ENCODE results near the gene GGT6.
A peak's percentile ranks its signal among the peaks of the same experiment; 100 is the strongest.
"Not testable (repeated sequence)": the region's sequence is repeated elsewhere in the genome, so short reads cannot be mapped to it uniquely, and the experiment has no call there.

GGT6 gene

GRCh38 chr17:4593021-4593421, 32.6 kb upstream of the GGT6 start:
- no peak for TF ChIP-seq CTCF (IDR thresholded peaks at IDR 0.05; ENCODE audit: low read depth, low read length)
- Histone ChIP-seq H3K36me3 (no peaks in the 10 kb centered on the region), H3K4me3 (ENCODE audit: low read depth, low read length) (no peak overlapping the region)

DNA sequence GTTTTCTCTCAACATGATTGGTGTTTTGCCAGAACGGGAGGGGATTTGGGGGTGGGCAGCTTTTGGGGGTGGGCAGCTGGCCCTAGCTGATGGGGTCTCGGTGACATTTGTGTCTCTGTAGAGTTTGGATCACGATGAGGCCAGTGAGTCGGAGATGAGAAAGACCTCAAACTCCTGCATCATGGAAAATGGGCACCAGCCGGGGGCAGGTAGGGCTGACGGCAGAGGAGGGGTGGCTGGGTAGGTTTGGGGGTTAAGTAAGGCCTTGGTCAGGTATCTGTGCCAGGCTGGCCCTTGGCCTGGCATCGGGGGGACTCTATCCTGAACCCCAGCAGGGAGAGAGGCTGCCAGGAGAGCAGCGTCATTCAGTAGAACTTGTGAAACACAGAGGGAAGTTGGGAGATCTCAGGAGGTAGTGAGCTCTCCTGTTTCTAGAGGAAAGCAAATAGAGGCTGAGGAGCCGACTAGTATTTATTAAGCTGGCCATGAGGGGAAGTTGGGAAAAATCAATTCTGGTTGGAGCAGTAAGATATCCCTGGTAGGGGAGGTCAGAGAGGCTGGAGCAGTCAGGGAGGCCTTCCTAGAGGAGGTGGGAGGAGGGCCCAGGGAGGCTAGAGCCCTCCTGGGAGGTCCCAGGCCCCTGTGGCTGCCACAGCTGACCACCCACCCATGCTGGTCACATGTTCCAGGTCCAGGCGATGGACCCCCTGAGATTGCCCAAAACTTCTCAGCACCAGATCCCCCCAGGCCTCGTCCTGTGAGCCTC, 32.0 kb upstream of the GGT6 start:
- Histone ChIP-seq H3K36me3 (no peaks in the 10 kb centered on the region), H3K4me1 (peaks cover 11% of the 10 kb centered on the region), H3K9me3 (peaks cover 2% of the 10 kb centered on the region; the same call in 1 of the 2 replicates), H3K4me3 (ENCODE audit: low read depth, low read length) (no peak overlapping the region), H3K27me3 (peaks cover 19% of the 10 kb centered on the region)
- no peak for TF ChIP-seq CTCF (IDR thresholded peaks at IDR 0.05; ENCODE audit: low read depth, low read length)
- DNase-seq: no peak

More at GRCh38 chr17:4593021-4593421, 32.6 kb upstream of the GGT6 start:
- H3K9me3 ChIP-seq: no peaks in the 10 kb centered on the region
- H3K27me3 ChIP-seq: peaks cover 19% of the 10 kb centered on the region
- H3K4me1 ChIP-seq: peaks cover 9% of the 10 kb centered on the region; the same call in 1 of the 2 replicates
- no peak for DNase-seq

GRCh38 chr17:4591529-4591928, 31.2 kb upstream of the GGT6 start:
- Histone ChIP-seq H3K4me1 (peaks cover 13% of the 10 kb centered on the region), H3K27me3 (peaks cover 19% of the 10 kb centered on the region), H3K36me3 (no peaks in the 10 kb centered on the region), H3K4me3 (ENCODE audit: low read depth, low read length) (no peak overlapping the region), H3K9me3 (peaks cover 4% of the 10 kb centered on the region; the same call in 1 of the 2 replicates)
- peak; percentile 36 for DNase-seq
- TF ChIP-seq CTCF (IDR thresholded peaks at IDR 0.05; ENCODE audit: low read depth, low read length): no peak

DNA sequence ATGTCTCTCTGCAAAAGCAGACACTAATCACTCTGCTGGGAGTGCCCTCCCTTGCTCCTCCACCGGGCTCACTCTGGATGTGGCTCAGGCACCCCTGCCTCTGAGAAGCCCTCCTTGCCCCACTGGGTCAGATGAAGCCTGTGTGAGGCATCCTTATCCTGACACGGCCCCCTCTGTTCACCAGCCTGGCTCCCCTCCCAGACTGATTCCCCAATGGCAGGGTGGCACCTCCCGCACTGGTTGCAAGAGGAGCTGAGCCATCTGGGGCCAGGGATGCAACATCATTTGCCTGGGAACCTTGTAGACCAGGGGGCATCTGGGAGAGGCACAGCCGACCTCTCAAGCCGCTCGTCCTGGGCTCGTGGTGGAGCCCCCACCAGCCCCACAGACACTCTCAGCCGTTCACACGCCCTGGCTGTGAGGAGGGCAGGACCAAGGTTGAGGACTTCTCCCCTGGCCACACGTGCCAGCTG, 30.6 kb upstream of the GGT6 start:
- Histone ChIP-seq H3K4me3 (ENCODE audit: low read depth, low read length) (no peak overlapping the region), H3K36me3 (no peaks in the 10 kb centered on the region), H3K27me3 (peaks cover 19% of the 10 kb centered on the region), H3K9me3 (peaks cover 4% of the 10 kb centered on the region; the same call in 1 of the 2 replicates), H3K4me1 (peaks cover 13% of the 10 kb centered on the region)
- no peak for DNase-seq
- no peak for TF ChIP-seq CTCF (IDR thresholded peaks at IDR 0.05; ENCODE audit: low read depth, low read length)

DNA sequence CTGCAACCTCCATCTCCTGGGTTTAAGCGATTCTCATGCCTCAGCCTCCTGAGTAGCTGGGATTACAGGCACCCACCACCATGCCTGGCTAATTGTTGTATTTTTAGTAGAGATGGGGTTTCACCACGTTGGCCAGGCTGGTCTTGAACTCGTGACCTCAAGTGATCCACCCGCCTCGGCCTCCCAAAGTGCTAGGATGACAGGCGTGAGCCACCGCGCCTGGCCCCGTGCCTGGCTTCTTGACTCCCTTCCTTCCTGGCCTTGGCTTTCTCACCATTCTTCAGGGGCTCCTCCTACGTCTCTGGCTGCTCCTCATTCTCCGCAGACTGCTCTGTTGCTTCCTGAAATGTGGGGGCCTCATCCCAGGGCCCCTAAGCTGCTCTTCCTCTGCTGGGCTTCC, 29.7 kb upstream of the GGT6 start:
- H3K36me3 ChIP-seq; DNase-seq; H3K9me3 ChIP-seq; H3K4me3 ChIP-seq (ENCODE audit: low read depth, low read length): not testable (repeated sequence)
- Histone ChIP-seq H3K4me1 (peaks cover 13% of the 10 kb centered on the region), H3K27me3 (peaks cover 21% of the 10 kb centered on the region)

GRCh38 chr17:4588898-4589625, 28.7 kb upstream of the GGT6 start:
- Histone ChIP-seq H3K27me3 (peaks cover 31% of the 10 kb centered on the region), H3K9me3 (peaks cover 4% of the 10 kb centered on the region; the same call in 1 of the 2 replicates), H3K4me3 (ENCODE audit: low read depth, low read length) (no peak overlapping the region), H3K4me1 (peaks cover 13% of the 10 kb centered on the region), H3K36me3 (no peaks in the 10 kb centered on the region)
- no peak for TF ChIP-seq CTCF (IDR thresholded peaks at IDR 0.05; ENCODE audit: low read depth, low read length)
- no peak for DNase-seq

Data from BE2C (cell line).